Mucosa of stomach (tissue), 1 donor: ENCODE results near the gene ADCY10.

Experiments
- H3K27me3 ChIP-seq: one replicate; pipeline ENCODE4 v1.7.0; 2013; ENCODE audit warnings: mild to moderate bottlenecking, low read length; ENCODE audit not compliant: control insufficient read depth, insufficient read depth
- H3K36me3 ChIP-seq: one replicate; pipeline ENCODE4 v1.7.0; 2013; ENCODE audit warnings: low read length; ENCODE audit not compliant: control insufficient read depth, insufficient read depth
- H3K4me1 ChIP-seq: one replicate; pipeline ENCODE4 v1.7.0; 2013; ENCODE audit warnings: mild to moderate bottlenecking, low read length; ENCODE audit not compliant: control insufficient read depth, insufficient read depth
- H3K4me3 ChIP-seq: one replicate; pipeline ENCODE4 v1.7.0; 2013; ENCODE audit warnings: low read length
- H3K9ac ChIP-seq: one replicate; pipeline ENCODE4 v1.7.0; 2013; ENCODE audit warnings: mild to moderate bottlenecking, low read length, moderate library complexity
- H3K9me3 ChIP-seq: one replicate; pipeline ENCODE4 v1.7.0; 2013; ENCODE audit warnings: mild to moderate bottlenecking, low read length, moderate library complexity; ENCODE audit not compliant: control insufficient read depth
- donor health status: Pancreatic carcinoma.

Gene ADCY10

DNA sequence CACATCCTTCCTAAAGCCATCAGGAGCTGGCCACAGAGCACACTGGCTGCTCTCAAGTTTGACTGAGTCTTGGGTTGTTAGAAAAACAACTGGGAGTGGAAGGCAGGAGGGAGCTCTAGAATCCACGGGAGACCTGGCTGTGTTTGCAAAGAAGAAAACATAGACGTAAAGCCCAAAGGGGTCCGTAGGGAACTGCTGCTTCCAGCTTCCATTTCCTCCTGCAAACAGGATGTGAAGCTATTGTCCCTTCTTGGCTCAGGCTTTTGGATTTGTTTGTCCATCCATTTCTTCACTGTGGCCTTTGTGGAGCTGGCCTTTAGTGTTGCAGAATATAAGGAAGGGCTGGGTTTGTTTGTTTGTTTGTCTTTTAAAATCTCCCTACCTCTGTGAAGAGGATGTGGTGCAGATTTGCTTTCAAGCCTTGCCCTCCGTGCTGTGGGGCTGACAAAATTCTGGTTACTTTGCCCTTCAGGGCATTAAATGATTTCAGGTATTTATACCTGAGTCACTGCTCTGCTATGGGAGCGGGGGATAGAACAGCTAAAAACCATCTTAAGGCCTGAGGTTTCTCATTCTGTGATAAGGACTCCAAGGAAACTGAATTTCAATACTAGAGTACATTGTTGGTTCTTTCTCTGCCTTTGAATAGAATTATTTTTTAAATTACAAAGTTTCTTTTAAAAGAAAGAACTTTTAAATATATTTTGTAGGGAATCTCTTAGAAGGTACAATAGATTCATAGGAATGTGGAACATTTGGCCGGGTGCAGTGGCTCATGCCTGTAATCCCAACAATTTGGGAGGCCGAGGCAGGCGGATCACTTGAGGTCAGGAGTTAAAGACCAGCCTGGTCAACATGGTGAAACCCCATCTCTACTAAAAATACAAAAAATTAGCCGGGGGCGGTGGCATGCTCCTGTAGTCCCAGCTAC, 117.9 kb downstream of the ADCY10 start:
- Histone ChIP-seq H3K4me3 (no peak overlapping the region), H3K36me3 (no peaks in the 10 kb centered on the region), H3K27me3 (no peaks in the 10 kb centered on the region), H3K9ac (no peak overlapping the region), H3K9me3 (no peaks in the 10 kb centered on the region), H3K4me1 (no peaks in the 10 kb centered on the region)

GRCh38 chr1:167794043-167794442, 119.9 kb downstream of the ADCY10 start:
- Histone ChIP-seq H3K9me3 (no peaks in the 10 kb centered on the region), H3K4me1 (no peaks in the 10 kb centered on the region), H3K9ac (no peak overlapping the region), H3K4me3 (no peak overlapping the region), H3K27me3 (no peaks in the 10 kb centered on the region), H3K36me3 (no peaks in the 10 kb centered on the region)

GRCh38 chr1:167792188-167792565, 121.8 kb downstream of the ADCY10 start:
- Histone ChIP-seq H3K27me3 (no peaks in the 10 kb centered on the region), H3K4me3 (no peak overlapping the region), H3K9ac (no peak overlapping the region), H3K9me3 (no peaks in the 10 kb centered on the region), H3K4me1 (no peaks in the 10 kb centered on the region), H3K36me3 (no peaks in the 10 kb centered on the region)

- H3K36me3 ChIP-seq = no peaks in the 10 kb centered on the region
- no peak overlapping the region for H3K9ac ChIP-seq
- H3K9me3 ChIP-seq = no peaks in the 10 kb centered on the region
- H3K4me3 ChIP-seq = no peak overlapping the region
- H3K4me1 ChIP-seq = no peaks in the 10 kb centered on the region
- no peaks in the 10 kb centered on the region for H3K27me3 ChIP-seq
Observed at GRCh38 chr1:167791281-167792187, 122.4 kb downstream of the ADCY10 start.

DNA sequence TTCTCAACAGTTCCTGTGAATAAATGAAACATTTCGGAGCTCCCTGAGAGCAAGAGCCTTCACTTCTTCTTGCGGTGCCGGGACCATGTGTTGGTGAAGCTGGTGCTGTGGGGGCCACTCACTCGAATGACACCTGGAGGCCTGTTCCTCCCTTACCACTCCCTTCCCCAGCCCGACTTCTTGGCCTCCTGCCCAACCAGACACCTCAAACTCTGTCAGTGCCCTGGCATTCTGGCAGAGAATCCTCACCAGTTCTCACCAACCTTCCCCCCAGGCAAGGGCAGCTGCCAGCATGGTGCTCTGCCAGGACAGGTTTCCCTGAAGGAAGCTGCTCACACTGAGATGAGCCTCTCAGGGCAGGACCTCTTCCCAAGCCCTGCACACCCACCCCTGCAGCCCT, 123.8 kb downstream of the ADCY10 start:
- no peak overlapping the region for H3K9ac ChIP-seq
- H3K36me3 ChIP-seq = no peaks in the 10 kb centered on the region
- no peaks in the 10 kb centered on the region for H3K4me1 ChIP-seq
- no peaks in the 10 kb centered on the region for H3K27me3 ChIP-seq
- no peaks in the 10 kb centered on the region for H3K9me3 ChIP-seq
- no peak overlapping the region for H3K4me3 ChIP-seq

- Histone ChIP-seq H3K36me3 (no peaks in the 10 kb centered on the region), H3K27me3 (no peaks in the 10 kb centered on the region), H3K4me1 (no peaks in the 10 kb centered on the region), H3K4me3 (no peak overlapping the region), H3K9ac (no peak overlapping the region), H3K9me3 (no peaks in the 10 kb centered on the region)
Observed at GRCh38 chr1:167789501-167789900, 124.4 kb downstream of the ADCY10 start.

DNA sequence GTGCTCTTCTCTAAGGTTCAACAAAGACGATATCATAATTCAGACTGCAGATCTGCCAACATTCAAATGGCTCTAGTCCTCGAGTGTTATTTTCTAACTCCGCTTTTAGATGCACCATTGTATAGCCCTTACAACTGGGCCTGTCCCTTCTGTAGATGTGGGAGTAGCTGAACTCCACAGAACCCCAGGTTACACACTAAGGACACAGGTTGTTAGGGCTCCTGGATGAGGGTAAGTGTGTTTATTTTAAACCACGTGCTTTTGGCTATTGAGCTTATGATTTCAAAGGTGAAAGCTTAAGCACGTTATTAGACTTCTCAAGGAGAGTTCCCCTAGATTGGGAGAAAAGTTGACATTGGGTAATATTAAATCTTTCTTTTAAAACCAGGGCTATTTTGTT, 127.4 kb downstream of the ADCY10 start:
- no peak overlapping the region for H3K4me3 ChIP-seq
- no peaks in the 10 kb centered on the region for H3K36me3 ChIP-seq
- H3K27me3 ChIP-seq = no peaks in the 10 kb centered on the region
- no peaks in the 10 kb centered on the region for H3K4me1 ChIP-seq
- H3K9ac ChIP-seq = no peak overlapping the region
- H3K9me3 ChIP-seq = no peaks in the 10 kb centered on the region

GRCh38 chr1:167784876-167785550, 128.9 kb downstream of the ADCY10 start:
- H3K4me3 ChIP-seq = no peak overlapping the region
- H3K4me1 ChIP-seq = no peaks in the 10 kb centered on the region
- H3K27me3 ChIP-seq = no peaks in the 10 kb centered on the region
- H3K9me3 ChIP-seq = no peaks in the 10 kb centered on the region
- no peaks in the 10 kb centered on the region for H3K36me3 ChIP-seq
- H3K9ac ChIP-seq = no peak overlapping the region

DNA sequence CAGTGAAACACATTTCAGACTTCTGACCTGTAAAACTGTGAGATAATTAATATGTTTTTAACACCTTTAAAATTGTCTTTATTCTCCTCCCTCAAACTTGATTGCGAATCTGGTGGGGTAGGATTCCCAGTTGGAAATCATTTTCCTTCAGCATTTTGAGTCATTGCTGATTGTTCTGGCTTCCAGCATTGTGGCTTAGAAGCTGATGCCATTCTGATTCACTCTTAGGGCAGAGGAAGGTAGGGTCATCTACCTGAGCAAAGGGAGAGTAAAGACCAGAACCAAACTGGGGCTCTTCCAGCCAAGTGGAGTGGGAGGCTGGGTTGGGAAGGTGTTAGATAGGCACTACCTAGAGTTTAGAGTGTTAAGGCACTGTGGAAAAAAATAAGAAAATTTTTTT, 131.0 kb downstream of the ADCY10 start:
- Histone ChIP-seq H3K4me3 (no peak overlapping the region), H3K9me3 (no peaks in the 10 kb centered on the region), H3K27me3 (no peaks in the 10 kb centered on the region), H3K4me1 (no peaks in the 10 kb centered on the region), H3K9ac (no peak overlapping the region), H3K36me3 (no peaks in the 10 kb centered on the region)

GRCh38 chr1:167781558-167781957, 132.4 kb downstream of the ADCY10 start:
- no peaks in the 10 kb centered on the region for H3K36me3 ChIP-seq

DNA sequence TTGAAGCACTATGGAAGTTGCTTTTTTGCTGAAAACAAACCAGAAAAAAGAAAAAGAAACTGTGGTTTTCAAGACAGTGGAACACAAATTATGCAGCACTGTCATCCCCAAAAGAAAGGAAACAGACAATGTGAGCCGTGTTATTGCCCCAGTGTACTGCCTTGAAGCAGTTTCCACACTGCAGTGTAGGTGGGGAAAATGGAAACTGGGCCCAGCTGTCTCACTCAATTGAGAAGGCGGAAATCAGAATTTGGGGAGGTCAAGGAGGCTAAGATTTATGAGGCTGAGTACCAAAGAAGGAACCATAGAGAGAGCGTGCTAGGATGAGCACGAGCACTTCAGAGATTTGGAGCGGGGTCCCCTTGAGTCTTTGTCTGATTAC, 136.7 kb downstream of the ADCY10 start:
- H3K4me1 ChIP-seq = no peaks in the 10 kb centered on the region
- no peaks in the 10 kb centered on the region for H3K36me3 ChIP-seq
- H3K9ac ChIP-seq = no peak overlapping the region
- H3K4me3 ChIP-seq = no peak overlapping the region
- no peaks in the 10 kb centered on the region for H3K9me3 ChIP-seq
- no peaks in the 10 kb centered on the region for H3K27me3 ChIP-seq

More at GRCh38 chr1:167781558-167781957, 132.4 kb downstream of the ADCY10 start:
- Histone ChIP-seq H3K27me3 (no peaks in the 10 kb centered on the region), H3K4me1 (no peaks in the 10 kb centered on the region), H3K4me3 (no peak overlapping the region), H3K9me3 (no peaks in the 10 kb centered on the region), H3K9ac (no peak overlapping the region)
